Neural cell (in vitro differentiated cells): ENCODE measurements around the gene SLC6A3. TPM values are rescaled to one million over a fixed set of nuclear protein-coding genes. Genes with fewer than 3 reads are reported as not detected.

Experiments used
- H2AFZ ChIP-seq: fragments of 200-600, 300-800 bp; sonication (generic), shearing (Covaris generic); 2 replicates; pipeline ENCODE4 v1.6.0; 2014; ENCODE audit warnings: low read depth, mild to moderate bottlenecking, antibody characterized with exemption, low read length, moderate library complexity
- H3F3A ChIP-seq: fragments of 200-600 bp; shearing (Covaris generic); 2 replicates; pipeline ENCODE4 v1.6.1; 2016; ENCODE audit warnings: mild to moderate bottlenecking, moderate library complexity, mixed read lengths, antibody characterized with exemption, low read length; ENCODE audit not compliant: insufficient read depth, poor library complexity, severe bottlenecking
- H3K27ac ChIP-seq: fragments of 200-600, 300-800 bp; sonication (generic), shearing (Covaris generic); 2 replicates; pipeline ENCODE4 v1.5.1; 2014; ENCODE audit warnings: mild to moderate bottlenecking, low read length, moderate library complexity
- H3K27me3 ChIP-seq: fragments of 300-800, 200-600 bp; sonication (generic), shearing (Covaris generic); 2 replicates; pipeline ENCODE4 v1.6.0; 2014; ENCODE audit warnings: mild to moderate bottlenecking, low read depth, low read length, moderate library complexity; ENCODE audit not compliant: insufficient read depth
- H3K36me3 ChIP-seq: fragments of 300-800, 200-600 bp; sonication (generic), shearing (Covaris generic); 2 replicates; pipeline ENCODE4 v1.5.1; 2014; ENCODE audit warnings: mild to moderate bottlenecking, antibody characterized with exemption, low read length, moderate library complexity; ENCODE audit not compliant: insufficient read depth
- H3K4me2 ChIP-seq: fragments of 300-800, 200-600 bp; sonication (generic), shearing (Covaris generic); 2 replicates; pipeline ENCODE4 v1.6.0; 2014; ENCODE audit warnings: mild to moderate bottlenecking, low read length
- H3K4me3 ChIP-seq: fragments of 300-800, 200-600 bp; sonication (generic), shearing (Covaris generic); 2 replicates; pipeline ENCODE4 v1.5.1; 2014; ENCODE audit warnings: mild to moderate bottlenecking, low read length, moderate library complexity
- H3K79me2 ChIP-seq: fragments of 200-600 bp; shearing (Covaris generic); replicated peaks from 2 replicates; pipeline ENCODE4 v1.6.0; 2014; ENCODE audit warnings: mild to moderate bottlenecking, low read length, moderate library complexity; ENCODE audit not compliant: insufficient read depth
- H3K9ac ChIP-seq: fragments of 300-800, 200-600 bp; sonication (generic), shearing (Covaris generic); 2 replicates; pipeline ENCODE4 v1.6.1; 2016; ENCODE audit warnings: mild to moderate bottlenecking, low read length, mixed read lengths
- H3K9me2 ChIP-seq: fragments of 200-600 bp; shearing (Covaris generic); 2 replicates; pipeline ENCODE4 v1.6.1; 2016; ENCODE audit warnings: mild to moderate bottlenecking, low read length, mixed read lengths; ENCODE audit not compliant: insufficient read depth
- H3K9me3 ChIP-seq: fragments of 200-600, 300-800 bp; sonication (generic), shearing (Covaris generic); 2 replicates; pipeline ENCODE4 v1.6.1; 2016; ENCODE audit warnings: mild to moderate bottlenecking, mixed run types, low read length, moderate library complexity, mixed read lengths
- H4K20me1 ChIP-seq: fragments of 200-600 bp; shearing (Covaris generic); 2 replicates; pipeline ENCODE4 v1.6.1; 2016; ENCODE audit warnings: mild to moderate bottlenecking, mixed run types; ENCODE audit not compliant: insufficient read depth
- CTCF ChIP-seq: fragments of 450-650 bp; IDR thresholded peaks from 2 replicates; pipeline ENCODE4 v1.5.1; 2014; ENCODE audit warnings: antibody characterized with exemption, mild to moderate bottlenecking, moderate library complexity; ENCODE audit not compliant: poor library complexity, severe bottlenecking
- EP300 ChIP-seq: fragments of 450-650 bp; conservative IDR thresholded peaks from 2 replicates; pipeline ENCODE4 v1.6.1; 2014; ENCODE audit warnings: antibody characterized with exemption, mild to moderate bottlenecking, moderate library complexity; ENCODE audit not compliant: poor library complexity, severe bottlenecking
- EZH2 ChIP-seq: fragments of 200-600, 300-800 bp; shearing (Covaris generic), sonication (generic); IDR thresholded peaks from 2 replicates; pipeline ENCODE4 v1.6.1; 2014; ENCODE audit warnings: antibody characterized with exemption, low read length, borderline replicate concordance, mild to moderate bottlenecking; ENCODE audit not compliant: insufficient read depth, poor library complexity, severe bottlenecking
- MXI1 ChIP-seq: fragments of 450-650 bp; conservative IDR thresholded peaks from 2 replicates; pipeline ENCODE4 v1.6.1; 2014; ENCODE audit warnings: antibody characterized with exemption, mild to moderate bottlenecking; ENCODE audit not compliant: poor library complexity, severe bottlenecking
- POLR2AphosphoS5 ChIP-seq: IDR thresholded peaks from 2 replicates; pipeline ENCODE4 v1.6.1; 2012
- RAD21 ChIP-seq: fragments of 450-650 bp; conservative IDR thresholded peaks from 2 replicates; pipeline ENCODE4 v1.6.1; 2014; ENCODE audit warnings: antibody characterized with exemption, mild to moderate bottlenecking, moderate library complexity
- REST ChIP-seq: IDR thresholded peaks from 2 replicates; pipeline ENCODE4 v1.6.1; 2012; ENCODE audit warnings: borderline replicate concordance
- SMC3 ChIP-seq: fragments of 450-650 bp; conservative IDR thresholded peaks from 2 replicates; pipeline ENCODE4 v1.6.1; 2014; ENCODE audit warnings: antibody characterized with exemption, mild to moderate bottlenecking, moderate library complexity; ENCODE audit not compliant: poor library complexity
- TAF1 ChIP-seq: IDR thresholded peaks from 2 replicates; pipeline ENCODE4 v1.6.1; 2012; ENCODE audit warnings: low read depth
- polyA plus RNA-seq: library from polyadenylated mRNA; depleted of rRNA; stranded (reverse); fragments of >200 nt; gene quantifications from 2 replicates; pipeline ENCODE4 v1.2.3, GENCODE V29; 2014

SLC6A3 gene
- polyA plus RNA-seq, 1 donor from 2014 or later = 0.77 TPM

- no peaks in the 10 kb centered on the region for H3K36me3 ChIP-seq
- H2AFZ ChIP-seq = peak within 1 kb of the TSS; percentile 30
- H3K27ac ChIP-seq = peak within 1 kb of the TSS; percentile 42
- H3K79me2 ChIP-seq = peaks cover 10% of the 10 kb centered on the region
- H3K9ac ChIP-seq = peak within 1 kb of the TSS; percentile 96
- H3F3A ChIP-seq = no peaks in the 10 kb centered on the region
- no peaks in the 10 kb centered on the region for H3K9me2 ChIP-seq
- peak within 1 kb of the TSS; percentile 93 for H3K4me3 ChIP-seq
- H3K9me3 ChIP-seq = no peaks in the 10 kb centered on the region
- H4K20me1 ChIP-seq = no peaks in the 10 kb centered on the region
- peak within 1 kb of the TSS; percentile 92 for H3K4me2 ChIP-seq
- TF ChIP-seq MXI1 (peak; percentile 92), TAF1 (peak; percentile 44), EP300 (peak; percentile 78), REST (peak; percentile 66), POLR2AphosphoS5 (peak; percentile 93), SMC3 (peak; percentile 70), EZH2 (no peak), CTCF (peak; percentile 36), RAD21 (peak; percentile 60)
- H3K27me3 ChIP-seq = no peaks in the 10 kb centered on the region
These were observed 100.0 kb downstream of the SLC6A3 start, which contains the start of gene CLPTM1L for GRCh38 chr5:1344975-1345838. TSS of gene CLPTM1L (minus strand) at chr5:1345099. CDS start at chr5:1344841, 258 bp downstream.

DNA sequence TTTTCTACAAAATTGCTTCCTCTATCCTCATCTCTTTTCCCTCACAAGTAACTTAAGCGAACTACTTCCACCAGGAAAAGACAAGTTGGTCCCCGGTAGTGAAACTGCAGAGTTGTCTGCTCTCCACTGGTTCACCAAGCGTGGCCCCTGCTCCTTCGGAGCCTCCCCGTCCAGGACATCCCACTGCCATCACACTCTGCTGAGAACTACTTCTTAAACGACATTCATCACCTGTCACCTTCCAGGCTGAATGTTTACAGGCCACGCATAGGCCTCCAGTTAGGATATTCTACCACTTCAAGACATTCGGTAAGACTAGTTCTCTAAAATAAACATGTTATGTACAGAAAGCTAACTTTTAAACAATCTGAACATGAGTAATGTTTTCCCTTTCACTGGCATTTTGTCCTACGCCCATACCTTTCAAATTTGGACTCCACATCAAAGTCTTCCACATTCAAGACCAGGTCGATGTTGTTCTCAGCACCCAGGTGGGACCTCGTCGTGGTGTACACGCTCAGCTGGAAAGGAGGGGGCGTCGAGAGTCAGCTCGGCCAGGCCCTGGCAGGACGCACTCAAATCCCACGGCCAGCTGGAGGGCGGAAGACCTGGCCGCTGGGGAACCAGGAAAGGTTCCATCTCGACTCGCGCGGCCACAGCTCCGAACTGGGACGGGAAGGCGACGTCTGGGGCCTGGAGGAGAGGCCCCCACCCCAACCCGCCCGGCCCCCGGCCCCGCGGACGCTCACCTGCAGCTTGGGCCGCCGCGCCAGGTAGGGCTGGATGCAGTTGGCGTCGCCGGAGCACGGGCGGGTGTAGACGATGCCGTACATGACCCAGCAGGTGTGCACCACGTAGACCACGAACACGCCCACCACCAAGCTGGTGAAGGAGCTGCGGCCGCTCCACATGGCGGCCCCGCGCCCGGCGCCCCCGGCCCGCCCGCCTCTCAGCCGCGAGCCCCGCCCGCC lies 101.0 kb downstream of the SLC6A3 start:
- Histone ChIP-seq H4K20me1 (no peaks in the 10 kb centered on the region), H3K36me3 (no peaks in the 10 kb centered on the region), H3K27me3 (no peaks in the 10 kb centered on the region), H3K9ac (peak overlapping the region; percentile 60), H3F3A (no peaks in the 10 kb centered on the region), H2AFZ (no peak overlapping the region), H3K4me2 (peak overlapping the region; percentile 56), H3K9me3 (no peaks in the 10 kb centered on the region), H3K9me2 (no peaks in the 10 kb centered on the region), H3K27ac (no peak overlapping the region), H3K79me2 (peaks cover 10% of the 10 kb centered on the region), H3K4me3 (peak overlapping the region; percentile 93)
- TF ChIP-seq RAD21 (peak; percentile 21), EP300 (no peak), SMC3 (peak; percentile 37)
